ENCODE measurements around the gene SLC12A8.

Gene SLC12A8

GRCh38 chr3:125238759-125239158, 26.2 kb upstream of the SLC12A8 start:
- Histone ChIP-seq H3K4me1 (ENCODE audit: control insufficient read depth, insufficient read depth, low read length) (no peaks in the 10 kb centered on the region), H3K4me3 (ENCODE audit: low read depth, low read length) (no peak overlapping the region), H3K27ac (ENCODE audit: low read depth, low read length) (no peak overlapping the region), H3K9ac (ENCODE audit: low read depth, low read length) (no peak overlapping the region), H3K27me3 (ENCODE audit: control insufficient read depth, insufficient read depth, low read length) (no peaks in the 10 kb centered on the region), H3K9me3 (ENCODE audit: control insufficient read depth, insufficient read depth, low read length) (no peaks in the 10 kb centered on the region), H3K36me3 (ENCODE audit: control insufficient read depth, insufficient read depth, low read length) (no peaks in the 10 kb centered on the region)

- H3K9ac ChIP-seq (ENCODE audit: low read depth, low read length): no peak overlapping the region
Observed at GRCh38 chr3:125236331-125236903, 23.9 kb upstream of the SLC12A8 start.

DNA sequence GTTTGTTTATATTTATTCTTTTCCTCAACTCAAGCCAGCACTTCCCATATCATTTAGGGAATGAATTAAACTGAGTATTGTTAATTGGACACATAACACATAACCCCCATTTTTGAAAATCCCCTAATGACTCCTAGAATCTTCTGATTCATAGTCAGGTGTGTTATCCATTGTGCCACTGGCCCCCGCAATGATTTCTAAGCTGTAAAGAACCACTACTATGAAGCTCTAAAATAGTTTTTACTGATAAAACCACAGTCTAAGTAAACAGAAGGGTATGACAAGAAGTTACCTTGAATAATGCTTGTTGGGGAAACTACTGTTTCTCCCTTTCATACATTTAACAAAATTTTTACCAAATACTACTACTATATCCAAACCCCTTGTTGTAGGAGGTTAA, 22.3 kb upstream of the SLC12A8 start:
- Histone ChIP-seq H3K4me1 (ENCODE audit: control insufficient read depth, insufficient read depth, low read length) (peaks cover 5% of the 10 kb centered on the region; the same call in 1 of the 2 replicates), H3K9ac (ENCODE audit: low read depth, low read length) (no peak overlapping the region), H3K27ac (ENCODE audit: low read depth, low read length) (no peak overlapping the region), H3K36me3 (ENCODE audit: control insufficient read depth, insufficient read depth, low read length) (peaks cover 24% of the 10 kb centered on the region), H3K27me3 (ENCODE audit: control insufficient read depth, insufficient read depth, low read length) (no peaks in the 10 kb centered on the region), H3K4me3 (ENCODE audit: low read depth, low read length) (no peak overlapping the region), H3K9me3 (ENCODE audit: control insufficient read depth, insufficient read depth, low read length) (no peaks in the 10 kb centered on the region)

More at GRCh38 chr3:125236331-125236903, 23.9 kb upstream of the SLC12A8 start:
- Histone ChIP-seq H3K27ac (ENCODE audit: low read depth, low read length) (no peak overlapping the region), H3K27me3 (ENCODE audit: control insufficient read depth, insufficient read depth, low read length) (no peaks in the 10 kb centered on the region), H3K4me3 (ENCODE audit: low read depth, low read length) (no peak overlapping the region), H3K9me3 (ENCODE audit: control insufficient read depth, insufficient read depth, low read length) (no peaks in the 10 kb centered on the region), H3K36me3 (ENCODE audit: control insufficient read depth, insufficient read depth, low read length) (peaks cover 22% of the 10 kb centered on the region), H3K4me1 (ENCODE audit: control insufficient read depth, insufficient read depth, low read length) (no peaks in the 10 kb centered on the region)

DNA sequence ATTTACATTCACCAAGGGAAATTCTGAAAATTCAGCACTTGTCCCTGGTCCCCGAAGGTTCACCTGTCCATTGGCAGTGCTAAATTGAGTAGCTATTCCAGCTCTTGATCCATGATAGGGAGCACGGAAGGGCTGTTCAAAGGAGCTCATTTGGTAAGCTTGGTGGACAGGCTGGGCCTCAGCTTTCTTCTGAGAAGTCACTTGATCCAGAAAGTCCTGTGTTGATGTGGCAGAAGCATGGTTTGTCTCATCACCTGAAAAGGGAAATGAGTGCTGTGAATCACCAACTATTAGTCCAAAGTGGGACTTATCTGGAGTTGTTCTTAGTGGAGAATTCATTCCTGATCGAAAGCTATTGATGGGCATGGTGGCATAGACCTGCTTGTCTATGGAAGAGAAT, 19.9 kb upstream of the SLC12A8 start:
- H3K36me3 ChIP-seq (ENCODE audit: control insufficient read depth, insufficient read depth, low read length): peaks cover 24% of the 10 kb centered on the region
- H3K4me1 ChIP-seq (ENCODE audit: control insufficient read depth, insufficient read depth, low read length): peaks cover 6% of the 10 kb centered on the region; the same call in 1 of the 2 replicates
- H3K27ac ChIP-seq (ENCODE audit: low read depth, low read length): no peak overlapping the region
- H3K9ac ChIP-seq (ENCODE audit: low read depth, low read length): no peak overlapping the region
- H3K4me3 ChIP-seq (ENCODE audit: low read depth, low read length): no peak overlapping the region
- H3K27me3 ChIP-seq (ENCODE audit: control insufficient read depth, insufficient read depth, low read length): no peaks in the 10 kb centered on the region
- no peaks in the 10 kb centered on the region for H3K9me3 ChIP-seq (ENCODE audit: control insufficient read depth, insufficient read depth, low read length)

GRCh38 chr3:125231895-125232294, 19.3 kb upstream of the SLC12A8 start:
- Histone ChIP-seq H3K4me3 (ENCODE audit: low read depth, low read length) (no peak overlapping the region), H3K9me3 (ENCODE audit: control insufficient read depth, insufficient read depth, low read length) (no peaks in the 10 kb centered on the region), H3K36me3 (ENCODE audit: control insufficient read depth, insufficient read depth, low read length) (peaks cover 24% of the 10 kb centered on the region), H3K27me3 (ENCODE audit: control insufficient read depth, insufficient read depth, low read length) (no peaks in the 10 kb centered on the region), H3K27ac (ENCODE audit: low read depth, low read length) (no peak overlapping the region), H3K9ac (ENCODE audit: low read depth, low read length) (no peak overlapping the region), H3K4me1 (ENCODE audit: control insufficient read depth, insufficient read depth, low read length) (peaks cover 6% of the 10 kb centered on the region; the same call in 1 of the 2 replicates)

- Histone ChIP-seq H3K27me3 (ENCODE audit: control insufficient read depth, insufficient read depth, low read length) (no peaks in the 10 kb centered on the region), H3K4me3 (ENCODE audit: low read depth, low read length) (no peak overlapping the region), H3K27ac (ENCODE audit: low read depth, low read length) (no peak overlapping the region), H3K9me3 (ENCODE audit: control insufficient read depth, insufficient read depth, low read length) (no peaks in the 10 kb centered on the region), H3K36me3 (ENCODE audit: control insufficient read depth, insufficient read depth, low read length) (peaks cover 24% of the 10 kb centered on the region), H3K4me1 (ENCODE audit: control insufficient read depth, insufficient read depth, low read length) (peaks cover 6% of the 10 kb centered on the region; the same call in 1 of the 2 replicates), H3K9ac (ENCODE audit: low read depth, low read length) (no peak overlapping the region)
Observed at GRCh38 chr3:125229707-125230106, 17.2 kb upstream of the SLC12A8 start.

DNA sequence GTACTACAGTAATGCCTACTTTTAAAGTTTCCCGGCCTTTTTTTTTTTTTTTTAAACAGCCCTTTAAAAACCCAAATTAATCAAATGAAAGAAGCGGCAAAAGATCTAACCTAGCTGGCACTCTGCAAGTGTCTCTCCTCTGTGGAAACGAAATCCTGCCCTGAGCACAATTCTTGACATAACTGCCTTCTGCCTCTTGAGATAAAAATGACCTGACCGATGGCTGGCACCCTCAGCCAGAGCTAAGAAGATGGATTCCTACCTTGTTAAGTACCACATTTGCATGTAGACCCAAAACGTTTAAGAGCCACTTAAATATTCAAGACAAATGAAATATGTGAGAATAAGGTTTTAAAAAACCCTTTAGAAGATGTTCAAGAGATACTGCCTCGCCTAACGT, 16.6 kb upstream of the SLC12A8 start:
- no peak overlapping the region for H3K9ac ChIP-seq (ENCODE audit: low read depth, low read length)
- H3K27me3 ChIP-seq (ENCODE audit: control insufficient read depth, insufficient read depth, low read length): no peaks in the 10 kb centered on the region
- H3K27ac ChIP-seq (ENCODE audit: low read depth, low read length): no peak overlapping the region
- H3K4me3 ChIP-seq (ENCODE audit: low read depth, low read length): no peak overlapping the region
- H3K36me3 ChIP-seq (ENCODE audit: control insufficient read depth, insufficient read depth, low read length): peaks cover 24% of the 10 kb centered on the region
- peaks cover 9% of the 10 kb centered on the region for H3K4me1 ChIP-seq (ENCODE audit: control insufficient read depth, insufficient read depth, low read length)
- no peaks in the 10 kb centered on the region for H3K9me3 ChIP-seq (ENCODE audit: control insufficient read depth, insufficient read depth, low read length)

GRCh38 chr3:125221831-125222230, 9.3 kb upstream of the SLC12A8 start:
- H3K4me3 ChIP-seq (ENCODE audit: low read depth, low read length): no peak overlapping the region
- H3K36me3 ChIP-seq (ENCODE audit: control insufficient read depth, insufficient read depth, low read length): no peaks in the 10 kb centered on the region
- H3K27ac ChIP-seq (ENCODE audit: low read depth, low read length): no peak overlapping the region
- H3K9ac ChIP-seq (ENCODE audit: low read depth, low read length): no peak overlapping the region
- no peaks in the 10 kb centered on the region for H3K27me3 ChIP-seq (ENCODE audit: control insufficient read depth, insufficient read depth, low read length)
- peaks cover 11% of the 10 kb centered on the region for H3K4me1 ChIP-seq (ENCODE audit: control insufficient read depth, insufficient read depth, low read length)
- H3K9me3 ChIP-seq (ENCODE audit: control insufficient read depth, insufficient read depth, low read length): no peaks in the 10 kb centered on the region

- Histone ChIP-seq H3K27me3 (ENCODE audit: control insufficient read depth, insufficient read depth, low read length) (no peaks in the 10 kb centered on the region), H3K9ac (ENCODE audit: low read depth, low read length) (no peak overlapping the region), H3K36me3 (ENCODE audit: control insufficient read depth, insufficient read depth, low read length) (no peaks in the 10 kb centered on the region), H3K27ac (ENCODE audit: low read depth, low read length) (no peak overlapping the region), H3K4me3 (ENCODE audit: low read depth, low read length) (no peak overlapping the region), H3K9me3 (ENCODE audit: control insufficient read depth, insufficient read depth, low read length) (no peaks in the 10 kb centered on the region), H3K4me1 (ENCODE audit: control insufficient read depth, insufficient read depth, low read length) (peaks cover 11% of the 10 kb centered on the region)
Observed at GRCh38 chr3:125220727-125221429, 8.3 kb upstream of the SLC12A8 start.

- no peaks in the 10 kb centered on the region for H3K36me3 ChIP-seq (ENCODE audit: control insufficient read depth, insufficient read depth, low read length)
- H3K9me3 ChIP-seq (ENCODE audit: control insufficient read depth, insufficient read depth, low read length): no peaks in the 10 kb centered on the region
- H3K27ac ChIP-seq (ENCODE audit: low read depth, low read length): no peak overlapping the region
- H3K4me3 ChIP-seq (ENCODE audit: low read depth, low read length): no peak overlapping the region
- H3K27me3 ChIP-seq (ENCODE audit: control insufficient read depth, insufficient read depth, low read length): no peaks in the 10 kb centered on the region
- H3K4me1 ChIP-seq (ENCODE audit: control insufficient read depth, insufficient read depth, low read length): peaks cover 11% of the 10 kb centered on the region
- H3K9ac ChIP-seq (ENCODE audit: low read depth, low read length): no peak overlapping the region
Observed at GRCh38 chr3:125220183-125220582, 7.6 kb upstream of the SLC12A8 start.

DNA sequence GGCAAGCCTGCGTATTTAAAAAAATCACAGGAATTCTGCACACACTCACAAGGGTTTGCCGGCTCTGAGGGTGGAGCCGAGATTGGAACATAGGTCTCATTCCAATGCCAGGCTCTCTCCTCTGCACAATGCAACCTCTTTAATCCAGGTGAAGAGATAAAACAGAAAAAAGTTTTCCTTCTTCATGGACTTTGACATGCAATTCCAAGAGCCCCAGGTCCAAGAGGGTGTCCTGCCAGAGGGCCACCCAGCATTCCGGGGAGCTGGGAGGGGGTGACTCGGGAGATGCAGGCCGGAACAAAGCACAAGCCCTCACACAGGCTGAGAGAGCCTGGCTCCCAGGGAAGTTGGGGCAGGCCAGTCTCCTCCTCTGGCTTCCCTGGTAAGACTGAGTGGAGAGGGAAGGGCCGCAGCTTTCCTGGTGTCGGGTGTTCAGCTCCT, 6.7 kb upstream of the SLC12A8 start:
- H3K4me1 ChIP-seq (ENCODE audit: control insufficient read depth, insufficient read depth, low read length): peaks cover 9% of the 10 kb centered on the region
- H3K27me3 ChIP-seq (ENCODE audit: control insufficient read depth, insufficient read depth, low read length): no peaks in the 10 kb centered on the region
- H3K9me3 ChIP-seq (ENCODE audit: control insufficient read depth, insufficient read depth, low read length): no peaks in the 10 kb centered on the region
- no peak overlapping the region for H3K4me3 ChIP-seq (ENCODE audit: low read depth, low read length)
- no peaks in the 10 kb centered on the region for H3K36me3 ChIP-seq (ENCODE audit: control insufficient read depth, insufficient read depth, low read length)
- no peak overlapping the region for H3K27ac ChIP-seq (ENCODE audit: low read depth, low read length)
- no peak overlapping the region for H3K9ac ChIP-seq (ENCODE audit: low read depth, low read length)

Measured in HUES48 (cell line).